Endothelial cell (in vitro differentiated cells): ENCODE data around the gene CHIA. TPM values are rescaled to one million over a fixed set of nuclear protein-coding genes. Genes with fewer than 3 reads are reported as not detected.
"Not testable (repeated sequence)": the region's sequence is repeated elsewhere in the genome, so short reads cannot be mapped to it uniquely, and the experiment has no call there.

Experiments
- DNase-seq: peaks from one replicate; pipeline ENCODE4 v3.0.0; 2021; ENCODE audit warnings: low spot score
- H3K27ac Mint-ChIP-seq: one replicate; pipeline ENCODE4 v1.8.0; 2021; ENCODE audit warnings: mixed read lengths, inconsistent platforms; ENCODE audit not compliant: unreplicated experiment
- H3K27me3 Mint-ChIP-seq: one replicate; pipeline ENCODE4 v1.8.0; 2021; ENCODE audit warnings: mild to moderate bottlenecking, moderate library complexity, mixed read lengths, inconsistent platforms; ENCODE audit not compliant: unreplicated experiment
- H3K36me3 Mint-ChIP-seq: one replicate; pipeline ENCODE4 v1.8.0; 2021; ENCODE audit warnings: mild to moderate bottlenecking, low read depth, mixed read lengths, inconsistent platforms; ENCODE audit not compliant: unreplicated experiment
- H3K4me1 Mint-ChIP-seq: one replicate; pipeline ENCODE4 v1.8.0; 2021; ENCODE audit warnings: mild to moderate bottlenecking, mixed read lengths, inconsistent platforms; ENCODE audit not compliant: unreplicated experiment
- H3K4me3 Mint-ChIP-seq: one replicate; pipeline ENCODE4 v1.8.0; 2021; ENCODE audit warnings: mild to moderate bottlenecking, mixed read lengths, inconsistent platforms; ENCODE audit not compliant: unreplicated experiment
- H3K9me3 Mint-ChIP-seq: one replicate; pipeline ENCODE4 v1.8.0; 2021; ENCODE audit warnings: mixed read lengths, inconsistent platforms; ENCODE audit not compliant: unreplicated experiment
- total RNA-seq: library from RNA; stranded (reverse); fragmentation: NEBNext Ultra II Directional; extraction: Animal tissue kit (Norgen Biotek cat#: 25700); gene quantifications from one replicate; pipeline ENCODE4 v1.2.1, GENCODE V29; 2021; ENCODE audit not compliant: unreplicated experiment
- TF ChIP-seq, protein P1 (sequence below): fragments of 200-600 bp; sonication (generic); IDR thresholded peaks from one replicate; pipeline ENCODE4 v1.5.0; 2021; ENCODE audit warnings: antibody characterized with exemption; ENCODE audit not compliant: unreplicated experiment

Gene CHIA
- total RNA-seq, 1 donor from 2014 or later, result not detected

DNA sequence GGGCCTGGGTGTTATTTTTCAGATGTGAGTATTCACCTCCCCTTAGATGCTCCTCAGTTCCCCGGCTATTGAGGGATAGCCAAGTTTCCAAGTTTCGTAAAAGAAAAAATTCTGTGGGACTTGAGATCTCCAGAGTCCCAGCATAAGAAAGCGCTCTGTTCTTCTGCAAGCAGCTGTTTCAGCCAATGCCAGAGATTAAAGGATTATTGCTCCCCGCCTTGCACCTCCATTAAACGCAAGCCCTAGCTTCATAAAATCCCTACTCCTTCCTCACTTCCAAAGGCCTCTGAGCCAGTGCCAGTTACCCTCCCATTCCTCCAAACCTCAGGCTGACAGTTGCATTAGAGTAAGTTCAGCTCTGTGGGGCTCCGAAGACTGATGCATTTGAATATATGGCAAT lies 56.4 kb downstream of the CHIA start:
- H3K4me1 Mint-ChIP-seq, result peaks cover 12% of the 10 kb centered on the region
- H3K27ac Mint-ChIP-seq, result peak overlapping the region; percentile 97

DNA sequence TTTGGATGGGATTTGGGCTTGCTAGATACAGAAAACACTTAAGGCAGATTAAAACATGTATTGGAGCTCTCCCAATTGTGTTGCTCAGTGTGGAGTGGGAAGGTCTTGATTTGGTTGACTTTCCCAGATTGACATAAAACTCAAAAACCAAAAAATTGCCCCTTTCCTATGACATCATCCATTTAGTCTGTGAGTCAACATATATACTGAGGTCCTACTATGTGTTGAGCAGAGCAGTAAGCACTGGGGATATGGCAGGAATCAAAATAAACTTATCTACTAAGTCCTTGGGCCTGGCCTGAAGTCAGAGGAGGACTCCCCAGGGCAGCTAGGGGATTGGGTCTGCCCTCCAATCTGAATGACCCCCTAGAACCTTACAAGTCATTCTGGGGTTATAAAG lies 61.0 kb downstream of the CHIA start:
- TF ChIP-seq, protein P1, sequence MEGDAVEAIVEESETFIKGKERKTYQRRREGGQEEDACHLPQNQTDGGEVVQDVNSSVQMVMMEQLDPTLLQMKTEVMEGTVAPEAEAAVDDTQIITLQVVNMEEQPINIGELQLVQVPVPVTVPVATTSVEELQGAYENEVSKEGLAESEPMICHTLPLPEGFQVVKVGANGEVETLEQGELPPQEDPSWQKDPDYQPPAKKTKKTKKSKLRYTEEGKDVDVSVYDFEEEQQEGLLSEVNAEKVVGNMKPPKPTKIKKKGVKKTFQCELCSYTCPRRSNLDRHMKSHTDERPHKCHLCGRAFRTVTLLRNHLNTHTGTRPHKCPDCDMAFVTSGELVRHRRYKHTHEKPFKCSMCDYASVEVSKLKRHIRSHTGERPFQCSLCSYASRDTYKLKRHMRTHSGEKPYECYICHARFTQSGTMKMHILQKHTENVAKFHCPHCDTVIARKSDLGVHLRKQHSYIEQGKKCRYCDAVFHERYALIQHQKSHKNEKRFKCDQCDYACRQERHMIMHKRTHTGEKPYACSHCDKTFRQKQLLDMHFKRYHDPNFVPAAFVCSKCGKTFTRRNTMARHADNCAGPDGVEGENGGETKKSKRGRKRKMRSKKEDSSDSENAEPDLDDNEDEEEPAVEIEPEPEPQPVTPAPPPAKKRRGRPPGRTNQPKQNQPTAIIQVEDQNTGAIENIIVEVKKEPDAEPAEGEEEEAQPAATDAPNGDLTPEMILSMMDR, result no peak
- H3K36me3 Mint-ChIP-seq, result no peaks in the 10 kb centered on the region
- H3K4me1 Mint-ChIP-seq, result peaks cover 7% of the 10 kb centered on the region

More for the DNA sequence above, 56.4 kb downstream of the CHIA start:
- no peak for DNase-seq
- Mint-ChIP-seq H3K9me3 (no peaks in the 10 kb centered on the region), H3K4me3 (peak overlapping the region; percentile 94), H3K27me3 (peaks cover 9% of the 10 kb centered on the region), H3K36me3 (no peaks in the 10 kb centered on the region)
- TF ChIP-seq, protein P1, result no peak

DNA sequence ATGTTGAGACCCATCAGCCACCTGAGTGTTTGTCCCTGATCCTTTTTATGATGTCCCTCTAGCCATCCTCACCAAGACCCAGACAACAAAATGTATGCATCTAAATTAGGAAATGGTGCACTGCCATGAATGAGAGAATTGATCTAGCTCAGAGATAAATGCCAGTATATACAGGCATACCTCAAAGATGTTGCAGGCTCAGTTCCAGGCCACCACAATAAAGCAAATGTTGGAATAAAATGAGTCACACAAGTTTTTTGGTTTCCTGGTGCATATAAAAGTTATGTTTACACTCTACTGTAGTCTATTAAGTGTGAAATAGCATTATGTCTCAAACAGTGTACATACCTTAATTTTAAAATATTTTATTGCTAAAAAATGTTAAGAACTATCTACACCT lies 63.9 kb downstream of the CHIA start:
- Mint-ChIP-seq H3K27ac (no peak overlapping the region), H3K4me3 (no peak overlapping the region), H3K27me3 (no peaks in the 10 kb centered on the region), H3K9me3 (no peaks in the 10 kb centered on the region), H3K4me1 (peaks cover 11% of the 10 kb centered on the region), H3K36me3 (no peaks in the 10 kb centered on the region)
- TF ChIP-seq, protein P1, result no peak
- no peak for DNase-seq

More for the DNA sequence above, 61.0 kb downstream of the CHIA start:
- no peak overlapping the region for H3K27ac Mint-ChIP-seq
- H3K27me3 Mint-ChIP-seq, result peaks cover 5% of the 10 kb centered on the region
- no peak for DNase-seq
- no peak overlapping the region for H3K4me3 Mint-ChIP-seq
- H3K9me3 Mint-ChIP-seq, result no peaks in the 10 kb centered on the region

DNA sequence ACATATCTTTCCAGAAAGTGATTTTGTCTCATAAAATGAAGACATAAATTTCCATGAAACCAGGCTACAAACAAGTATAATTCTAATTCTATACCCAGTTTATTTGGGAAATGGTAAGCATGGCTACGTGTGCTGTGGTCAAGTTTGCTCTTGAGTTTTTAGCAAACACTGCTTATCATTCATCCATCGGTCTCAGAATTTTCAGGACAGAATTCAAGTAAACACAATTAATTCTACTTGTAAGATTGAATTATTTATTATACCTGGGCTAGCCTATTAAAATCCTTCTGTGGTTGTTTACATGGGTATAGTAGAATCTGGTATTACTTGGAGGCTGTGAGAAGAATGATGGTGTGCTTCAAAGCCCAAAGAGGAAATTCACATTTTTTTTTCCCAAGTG lies 68.3 kb downstream of the CHIA start:
- Mint-ChIP-seq H3K4me3 (no peak overlapping the region), H3K27ac (peak overlapping the region; percentile 74), H3K4me1 (peaks cover 31% of the 10 kb centered on the region), H3K9me3 (no peaks in the 10 kb centered on the region), H3K27me3 (no peaks in the 10 kb centered on the region), H3K36me3 (no peaks in the 10 kb centered on the region)
- no peak for DNase-seq
- TF ChIP-seq, protein P1, result no peak

DNA sequence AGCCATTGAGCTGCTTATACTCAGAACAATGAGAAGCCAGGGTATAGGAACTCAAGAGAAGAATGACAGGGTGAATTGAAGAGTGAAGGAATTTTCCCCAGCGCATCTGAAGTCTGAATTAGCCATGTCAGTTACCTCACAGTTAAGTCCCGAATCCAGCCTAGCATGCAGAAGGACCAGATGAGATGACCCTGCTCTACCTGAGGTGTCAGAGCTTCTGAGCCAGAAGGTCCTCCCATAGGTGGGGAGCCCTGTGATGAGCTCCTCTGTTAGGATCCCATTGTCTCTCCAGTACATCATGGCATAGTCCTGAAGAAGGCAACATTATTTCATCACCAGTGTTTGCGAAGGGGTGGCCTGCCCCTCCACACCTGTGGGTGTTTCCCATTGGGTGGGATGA lies 68.7 kb downstream of the CHIA start:
- Mint-ChIP-seq H3K4me1 (peaks cover 34% of the 10 kb centered on the region), H3K9me3 (no peaks in the 10 kb centered on the region), H3K4me3 (no peak overlapping the region)

DNA sequence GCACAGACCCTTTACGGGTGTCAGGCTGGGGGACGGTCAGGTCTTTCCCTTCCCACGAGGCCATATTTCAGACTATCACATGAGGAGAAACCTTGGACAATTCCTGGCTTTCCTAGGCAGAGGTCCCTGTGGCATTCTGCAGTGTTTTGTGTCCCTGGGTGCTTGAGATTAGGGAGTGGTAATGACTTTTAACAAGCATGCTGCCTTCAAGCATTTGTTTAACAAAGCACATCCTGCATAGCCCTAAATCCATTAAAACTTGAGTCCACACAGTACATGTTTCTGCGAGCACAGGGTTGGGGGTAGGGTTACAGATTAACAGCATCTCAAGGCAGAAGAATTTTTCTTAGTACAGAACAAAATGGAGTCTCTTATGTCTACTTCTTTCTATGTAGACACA lies 69.6 kb downstream of the CHIA start:
- not testable (repeated sequence) for H3K4me3 Mint-ChIP-seq, H3K27me3 Mint-ChIP-seq, DNase-seq, H3K9me3 Mint-ChIP-seq, H3K36me3 Mint-ChIP-seq
- peak overlapping the region; percentile 2 for H3K27ac Mint-ChIP-seq
- H3K4me1 Mint-ChIP-seq, result peaks cover 41% of the 10 kb centered on the region

More for the DNA sequence above, 68.7 kb downstream of the CHIA start:
- TF ChIP-seq, protein P1, result no peak
- H3K27ac Mint-ChIP-seq, result peak overlapping the region; percentile 74
- no peaks in the 10 kb centered on the region for H3K36me3 Mint-ChIP-seq
- H3K27me3 Mint-ChIP-seq, result no peaks in the 10 kb centered on the region
- DNase-seq, result no peak
